Measurements from ENCODE around the gene DPH3.

GRCh38 chr3:16286161-16286560 lies 21.4 kb upstream of the DPH3 start:
- TF ChIP-seq EZH2phosphoT487 (conservative IDR thresholded peaks at IDR 0.05; ENCODE audit: low read length) (no peak), CTCF (IDR thresholded peaks at IDR 0.05; ENCODE audit: insufficient read depth, low read length, poor library complexity, severe bottlenecking) (no peak)
